ENCODE data around the gene SLC37A2. TPM values are rescaled to one million over a fixed set of nuclear protein-coding genes. Genes with fewer than 3 reads are reported as not detected.
"Not testable (repeated sequence)": the region's sequence is repeated elsewhere in the genome, so short reads cannot be mapped to it uniquely, and the experiment has no call there.

Gene SLC37A2
- polyA plus RNA-seq, 4 donors = 1.1 to 19.8 (median 10.6) TPM

DNA sequence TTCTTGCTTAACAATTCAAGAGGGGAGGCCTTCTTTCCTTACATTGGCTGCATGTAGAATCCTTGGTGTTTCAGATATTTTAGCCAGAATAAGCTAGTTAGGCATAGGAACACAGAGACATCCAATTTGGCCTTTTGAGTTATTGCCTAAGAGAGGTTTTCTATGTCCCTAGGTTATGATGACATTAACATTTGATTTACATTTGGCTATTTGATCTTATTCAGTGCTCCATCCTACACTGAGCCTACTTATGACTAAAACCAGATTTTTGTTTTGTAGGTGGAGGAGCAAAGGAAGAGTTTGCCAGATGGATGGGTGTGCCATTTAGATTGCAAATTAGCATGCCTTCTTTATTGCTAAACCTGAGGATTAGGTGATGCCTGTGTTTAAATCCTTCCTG is 11.1 kb upstream of the SLC37A2 start:
- Histone ChIP-seq H3K27ac (ENCODE audit: low read depth in 1 of 3, low read length in 2 of 3) (no peak overlapping the region), H3K9me3 (ENCODE audit: control insufficient read depth in 2 of 2, insufficient read depth in 1 of 2, low read depth in 1 of 2, low read length in 1 of 2) (no peaks in the 10 kb centered on the region), H3K4me1 (ENCODE audit: control insufficient read depth in 3 of 3, insufficient read depth in 2 of 3, low read depth in 1 of 3, low read length in 2 of 3) (peaks cover 0 to 25% (median 0%) of the 10 kb centered on the region in 3 donors), H3K36me3 (ENCODE audit: control insufficient read depth in 3 of 3, insufficient read depth in 2 of 3, low read depth in 1 of 3, low read length in 3 of 3) (no peaks in the 10 kb centered on the region), H3K4me3 (ENCODE audit: low read depth in 1 of 3, low read length in 3 of 3) (no peak overlapping the region), H3K27me3 (ENCODE audit: control insufficient read depth in 3 of 3, insufficient read depth in 3 of 3, low read length in 3 of 3) (no peaks in the 10 kb centered on the region)
- DNase-seq = no peak
- no peak for FAIRE-seq

GRCh38 chr11:125053167-125053566 is 9.9 kb upstream of the SLC37A2 start:
- Histone ChIP-seq H3K9me3 (ENCODE audit: control insufficient read depth in 2 of 2, insufficient read depth in 1 of 2, low read depth in 1 of 2, low read length in 1 of 2) (no peaks in the 10 kb centered on the region), H3K36me3 (ENCODE audit: control insufficient read depth in 3 of 3, insufficient read depth in 2 of 3, low read depth in 1 of 3, low read length in 3 of 3) (no peaks in the 10 kb centered on the region), H3K4me1 (ENCODE audit: control insufficient read depth in 3 of 3, insufficient read depth in 2 of 3, low read depth in 1 of 3, low read length in 2 of 3) (peaks cover 0 to 35% (median 4%) of the 10 kb centered on the region in 3 donors), H3K27ac (ENCODE audit: low read depth in 1 of 3, low read length in 2 of 3) (no peak overlapping the region), H3K27me3 (ENCODE audit: control insufficient read depth in 3 of 3, insufficient read depth in 3 of 3, low read length in 3 of 3) (no peaks in the 10 kb centered on the region), H3K4me3 (ENCODE audit: low read depth in 1 of 3, low read length in 3 of 3) (no peak overlapping the region)
- DNase-seq (no peak), FAIRE-seq (no peak)
- 67 to 78% (median 73%) methylated on average over 1 of the region's 1 CpG for WGBS, 3 donors

GRCh38 chr11:125055107-125055715 is 7.9 kb upstream of the SLC37A2 start:
- peak; percentile 60 to 71 for DNase-seq
- no peaks in the 10 kb centered on the region for H3K9me3 ChIP-seq (ENCODE audit: control insufficient read depth in 2 of 2, insufficient read depth in 1 of 2, low read depth in 1 of 2, low read length in 1 of 2)
- H3K4me1 ChIP-seq (ENCODE audit: control insufficient read depth in 3 of 3, insufficient read depth in 2 of 3, low read depth in 1 of 3, low read length in 2 of 3) = peaks cover 0 to 29% (median 4%) of the 10 kb centered on the region in 3 donors
- FAIRE-seq = no peak
- WGBS, 3 donors = 40 to 58% (median 41%) methylated on average over 2 of the region's 2 CpGs
- no peak overlapping the region for H3K4me3 ChIP-seq (ENCODE audit: low read depth in 1 of 3, low read length in 3 of 3)
- H3K27ac ChIP-seq (ENCODE audit: low read depth in 1 of 3, low read length in 2 of 3) = peak overlapping the region in 1 of 3 donors; percentile 29
- H3K27me3 ChIP-seq (ENCODE audit: control insufficient read depth in 3 of 3, insufficient read depth in 3 of 3, low read length in 3 of 3) = no peaks in the 10 kb centered on the region
- H3K36me3 ChIP-seq (ENCODE audit: control insufficient read depth in 3 of 3, insufficient read depth in 2 of 3, low read depth in 1 of 3, low read length in 3 of 3) = no peaks in the 10 kb centered on the region

DNA sequence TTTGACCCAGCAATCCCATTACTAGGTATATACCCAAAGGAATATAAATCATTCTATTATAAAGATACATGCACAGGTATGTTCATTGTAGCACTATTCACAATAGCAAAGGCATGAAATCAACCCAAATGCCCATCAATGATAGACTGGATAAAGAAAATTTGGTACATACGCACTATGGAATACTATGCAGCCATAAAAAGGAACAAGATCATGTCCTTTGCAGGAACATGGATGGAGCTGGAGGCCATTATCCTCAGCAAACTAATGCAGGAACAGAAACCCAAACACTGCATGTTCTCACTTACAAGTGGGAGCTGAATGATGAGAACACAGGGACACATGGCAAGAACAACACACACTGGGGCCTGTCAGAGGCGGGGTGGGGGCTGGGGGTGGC is 7.0 kb upstream of the SLC37A2 start:
- H3K27me3 ChIP-seq (ENCODE audit: control insufficient read depth in 3 of 3, insufficient read depth in 3 of 3, low read length in 3 of 3); H3K36me3 ChIP-seq (ENCODE audit: control insufficient read depth in 3 of 3, insufficient read depth in 2 of 3, low read depth in 1 of 3, low read length in 3 of 3); H3K27ac ChIP-seq (ENCODE audit: low read depth in 1 of 3, low read length in 2 of 3); FAIRE-seq; H3K4me3 ChIP-seq (ENCODE audit: low read depth in 1 of 3, low read length in 3 of 3); H3K9me3 ChIP-seq (ENCODE audit: control insufficient read depth in 2 of 2, insufficient read depth in 1 of 2, low read depth in 1 of 2, low read length in 1 of 2); DNase-seq: not testable (repeated sequence)
- 93 to 98% (median 97%) methylated on average over 2 of the region's 2 CpGs for WGBS, 3 donors
- peaks cover 0 to 30% (median 4%) of the 10 kb centered on the region in 3 donors for H3K4me1 ChIP-seq (ENCODE audit: control insufficient read depth in 3 of 3, insufficient read depth in 2 of 3, low read depth in 1 of 3, low read length in 2 of 3)

GRCh38 chr11:125056931-125057692 is 6.0 kb upstream of the SLC37A2 start:
- DNase-seq (peak; percentile 43 to 55), FAIRE-seq (no peak)
- Histone ChIP-seq H3K4me1 (ENCODE audit: control insufficient read depth in 3 of 3, insufficient read depth in 2 of 3, low read depth in 1 of 3, low read length in 2 of 3) (peaks cover 0 to 40% (median 4%) of the 10 kb centered on the region in 3 donors), H3K27me3 (ENCODE audit: control insufficient read depth in 3 of 3, insufficient read depth in 3 of 3, low read length in 3 of 3) (no peaks in the 10 kb centered on the region), H3K9me3 (ENCODE audit: control insufficient read depth in 2 of 2, insufficient read depth in 1 of 2, low read depth in 1 of 2, low read length in 1 of 2) (no peaks in the 10 kb centered on the region), H3K36me3 (ENCODE audit: control insufficient read depth in 3 of 3, insufficient read depth in 2 of 3, low read depth in 1 of 3, low read length in 3 of 3) (no peaks in the 10 kb centered on the region), H3K4me3 (ENCODE audit: low read depth in 1 of 3, low read length in 3 of 3) (no peak overlapping the region), H3K27ac (ENCODE audit: low read depth in 1 of 3, low read length in 2 of 3) (peak overlapping the region in 2 of 3 donors; percentile 25 to 67)
- WGBS, 3 donors = 28 to 58% (median 35%) methylated on average over 5 of the region's 5 CpGs

DNA sequence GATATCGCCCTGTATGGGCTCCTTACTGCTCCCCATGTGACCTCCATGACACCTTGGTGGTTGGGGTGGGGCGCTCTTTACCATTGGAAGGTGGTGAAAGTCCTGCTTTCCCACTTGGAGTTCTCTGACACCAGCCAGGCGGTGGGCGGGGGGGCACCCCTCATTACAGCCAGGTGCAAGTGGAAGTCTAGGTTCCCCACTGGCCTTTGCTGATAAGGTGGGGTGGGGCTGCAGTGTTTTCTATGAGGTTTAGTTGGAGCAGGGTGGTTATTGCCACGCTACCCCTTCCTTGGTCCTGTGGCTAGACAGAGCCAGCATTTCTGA is 5.5 kb upstream of the SLC37A2 start:
- H3K36me3 ChIP-seq (ENCODE audit: control insufficient read depth in 3 of 3, insufficient read depth in 2 of 3, low read depth in 1 of 3, low read length in 3 of 3) = no peaks in the 10 kb centered on the region
- H3K4me3 ChIP-seq (ENCODE audit: low read depth in 1 of 3, low read length in 3 of 3) = no peak overlapping the region
- H3K27ac ChIP-seq (ENCODE audit: low read depth in 1 of 3, low read length in 2 of 3) = peak overlapping the region in 2 of 3 donors; percentile 25 to 67
- no peaks in the 10 kb centered on the region for H3K27me3 ChIP-seq (ENCODE audit: control insufficient read depth in 3 of 3, insufficient read depth in 3 of 3, low read length in 3 of 3)
- no peaks in the 10 kb centered on the region for H3K9me3 ChIP-seq (ENCODE audit: control insufficient read depth in 2 of 2, insufficient read depth in 1 of 2, low read depth in 1 of 2, low read length in 1 of 2)
- H3K4me1 ChIP-seq (ENCODE audit: control insufficient read depth in 3 of 3, insufficient read depth in 2 of 3, low read depth in 1 of 3, low read length in 2 of 3) = peaks cover 0 to 46% (median 4%) of the 10 kb centered on the region in 3 donors
- peak in 1 of 2 donors; percentile 86 for DNase-seq
- 26 to 75% (median 33%) methylated on average over 5 of the region's 5 CpGs for WGBS, 3 donors
- FAIRE-seq = no peak

DNA sequence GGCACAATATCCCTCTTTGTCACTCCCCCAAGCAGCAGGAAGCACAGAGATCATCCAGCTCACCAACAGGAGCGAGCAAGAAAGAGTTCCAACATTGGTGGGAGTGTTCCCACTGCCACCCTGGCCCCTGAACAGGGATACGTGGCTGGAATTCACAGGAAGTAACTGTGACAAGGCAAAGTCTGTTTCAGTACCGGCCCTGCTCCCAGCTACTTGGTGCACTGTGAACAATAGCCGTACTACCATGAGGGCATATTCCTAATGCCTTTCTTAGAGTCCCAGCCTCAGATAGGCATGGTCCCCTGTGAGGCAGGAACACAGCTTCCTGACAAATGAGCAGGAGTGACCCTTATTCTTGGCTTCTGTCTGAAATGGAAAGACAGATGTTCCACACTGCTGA is 1.8 kb upstream of the SLC37A2 start:
- DNase-seq = peak in 1 of 2 donors; percentile 63
- Histone ChIP-seq H3K27me3 (ENCODE audit: control insufficient read depth in 3 of 3, insufficient read depth in 3 of 3, low read length in 3 of 3) (peaks cover 0 to 4% (median 0%) of the 10 kb centered on the region in 3 donors), H3K36me3 (ENCODE audit: control insufficient read depth in 3 of 3, insufficient read depth in 2 of 3, low read depth in 1 of 3, low read length in 3 of 3) (no peaks in the 10 kb centered on the region), H3K27ac (ENCODE audit: low read depth in 1 of 3, low read length in 2 of 3) (peak overlapping the region in 1 of 3 donors; percentile 81), H3K9me3 (ENCODE audit: control insufficient read depth in 2 of 2, insufficient read depth in 1 of 2, low read depth in 1 of 2, low read length in 1 of 2) (no peaks in the 10 kb centered on the region), H3K4me1 (ENCODE audit: control insufficient read depth in 3 of 3, insufficient read depth in 2 of 3, low read depth in 1 of 3, low read length in 2 of 3) (peaks cover 0 to 41% (median 4%) of the 10 kb centered on the region in 3 donors), H3K4me3 (ENCODE audit: low read depth in 1 of 3, low read length in 3 of 3) (no peak overlapping the region)
- no peak for FAIRE-seq
- WGBS, 3 donors = 51 to 69% (median 58%) methylated on average over 4 of the region's 4 CpGs

DNA sequence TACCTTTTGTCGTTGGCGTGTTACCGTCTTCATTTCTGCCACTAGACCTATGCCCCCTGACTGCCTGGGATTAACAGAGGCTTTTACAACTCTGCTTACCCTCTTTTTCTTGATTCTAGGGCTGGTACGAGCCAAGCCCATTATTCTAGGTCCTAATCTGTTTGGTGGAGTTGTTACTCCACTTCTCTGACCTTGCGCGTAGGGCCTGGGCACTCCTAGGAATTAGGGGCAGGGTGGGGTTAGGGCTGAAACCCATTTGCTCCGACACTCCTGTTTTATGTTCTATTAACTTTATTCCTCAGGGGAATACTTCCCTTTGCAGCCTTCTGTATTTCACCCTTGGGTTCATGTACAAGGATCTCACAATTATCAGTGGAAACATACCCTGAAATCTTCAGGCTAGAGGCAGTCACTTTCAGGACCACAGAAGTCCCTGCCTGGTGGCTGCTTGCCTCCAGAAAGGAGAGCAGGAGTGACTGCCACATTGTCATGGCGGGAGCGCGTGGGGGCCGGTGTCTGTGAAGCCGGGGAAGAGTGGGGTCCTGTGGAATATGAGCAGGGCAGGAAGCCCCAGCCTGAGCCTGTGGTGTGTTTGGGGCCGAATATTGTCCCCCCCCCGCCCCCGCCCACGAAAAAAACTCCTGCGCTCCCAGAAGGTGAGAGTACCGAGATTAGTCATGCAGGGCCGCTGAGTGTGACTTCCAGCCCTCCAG is 731 bp upstream of the SLC37A2 start:
- Histone ChIP-seq H3K27me3 (ENCODE audit: control insufficient read depth in 3 of 3, insufficient read depth in 3 of 3, low read length in 3 of 3) (peaks cover 0 to 4% (median 0%) of the 10 kb centered on the region in 3 donors), H3K4me3 (ENCODE audit: low read depth in 1 of 3, low read length in 3 of 3) (peak overlapping the region; percentile 44 to 74 (median 69)), H3K9me3 (ENCODE audit: control insufficient read depth in 2 of 2, insufficient read depth in 1 of 2, low read depth in 1 of 2, low read length in 1 of 2) (no peaks in the 10 kb centered on the region), H3K36me3 (ENCODE audit: control insufficient read depth in 3 of 3, insufficient read depth in 2 of 3, low read depth in 1 of 3, low read length in 3 of 3) (no peaks in the 10 kb centered on the region), H3K27ac (ENCODE audit: low read depth in 1 of 3, low read length in 2 of 3) (peak overlapping the region; percentile 57 to 87 (median 81)), H3K4me1 (ENCODE audit: control insufficient read depth in 3 of 3, insufficient read depth in 2 of 3, low read depth in 1 of 3, low read length in 2 of 3) (peaks cover 0 to 33% (median 4%) of the 10 kb centered on the region in 3 donors)
- FAIRE-seq = no peak
- DNase-seq = peak; percentile 18 to 45
- WGBS, 3 donors = 20 to 34% (median 33%) methylated on average over 19 of the region's 19 CpGs
